HepG2 (cell line): ENCODE measurements around the gene SLC44A5. TPM values are rescaled to one million over a fixed set of nuclear protein-coding genes. Genes with fewer than 3 reads are reported as not detected.

Experiments used
- ATAC-seq: fragments of 200-7000 bp; cut with Tn5 transposase; 3 replicates; pipeline ENCODE4 v1.9.1; 2020; ENCODE audit warnings: mild to moderate bottlenecking, moderate library complexity
- BruUV-seq: library from RNA; stranded (reverse); fragments of 400-500 nt; replicated peaks from 2 replicates; lab custom pipeline; 2021; lab: Mats Ljungman, UMichigan
- CTCF ChIA-PET: fragments of 300-600 bp; formaldehyde crosslinking; extraction: SDS; loops from one replicate; lab custom pipeline; 2021; ENCODE audit warnings: low total read pairs, inconsistent platforms, low intra/inter-chr PET ratio; lab: Yijun Ruan, JAX
- POLR2A ChIA-PET: fragments of 350-600 bp; sonication (Branson Sonifier 250); formaldehyde crosslinking; loops from one replicate; lab custom pipeline; 2020; ENCODE audit warnings: antibody characterized with exemption, inconsistent platforms; lab: Yijun Ruan, JAX
- DNase-seq: peaks from one replicate; pipeline ENCODE4 v3.0.0-alpha.2; 2015; ENCODE audit warnings: low spot score
- FAIRE-seq: peaks from 3 replicates; lab custom pipeline; 2011; peaks lifted over from hg19 to GRCh38; lab: Jason Lieb, UNC
- H2AFZ ChIP-seq: one replicate; pipeline ENCODE4 v1.6.1; 2011; ENCODE audit warnings: low read length, inconsistent platforms
- H3K27ac ChIP-seq: fragments of 300-600 bp; 3 replicates; pipeline ENCODE4 v1.8.0; 2011; ENCODE audit warnings: mixed run types, mild to moderate bottlenecking, mixed read lengths, low read length, inconsistent platforms; ENCODE audit not compliant: insufficient read depth; ENCODE audit errors: extremely low read length
- H3K27me3 ChIP-seq, 2 experiments: fragments of 200-600 bp in 1 of 2; 2 replicates in 1 of 2; 3 replicates in 1 of 2; pipeline versions ENCODE4 v1.6.0 to v1.8.0; 2011; ENCODE audit warnings: low read length in 2 of 2, mild to moderate bottlenecking in 2 of 2, moderate library complexity in 2 of 2, inconsistent platforms in 1 of 2; ENCODE audit not compliant: insufficient read depth in 2 of 2, control insufficient read depth in 1 of 2
- H3K36me3 ChIP-seq, 2 experiments: fragments of 200-600 bp in 1 of 2; replicated peaks in 1 of 2; 2 replicates in 1 of 2; 3 replicates in 1 of 2; pipeline versions ENCODE4 v1.5.1 to v1.8.0; 2011; ENCODE audit warnings: low read length in 2 of 2, inconsistent platforms in 1 of 2; ENCODE audit not compliant: insufficient read depth in 2 of 2, control insufficient read depth in 1 of 2
- H3K4me1 ChIP-seq: 2 replicates; pipeline ENCODE4 v1.5.1; 2012; ENCODE audit warnings: low read length, inconsistent platforms; ENCODE audit not compliant: insufficient read depth
- H3K4me2 ChIP-seq: 2 replicates; pipeline ENCODE4 v1.6.0; 2011; ENCODE audit warnings: low read depth, low read length, inconsistent platforms
- H3K4me3 ChIP-seq, 3 experiments: fragments of 200-600 bp in 1 of 3; sonication (generic), shearing (Covaris generic) in 1 of 3; replicated peaks in 1 of 3; 2 replicates each; pipeline ENCODE4 v1.5.1; 2011 to 2016; ENCODE audit warnings: low read length in 3 of 3, inconsistent platforms in 2 of 3, low read depth in 2 of 3, mild to moderate bottlenecking in 2 of 3, control low read depth in 1 of 3, mixed read lengths in 1 of 3; ENCODE audit not compliant: insufficient read depth in 1 of 3
- H3K79me2 ChIP-seq: one replicate; pipeline ENCODE4 v1.6.1; 2011; ENCODE audit warnings: low read length, inconsistent platforms; ENCODE audit not compliant: insufficient read depth
- H3K9ac ChIP-seq: 2 replicates; pipeline ENCODE4 v1.6.0; 2011; ENCODE audit warnings: mild to moderate bottlenecking, low read depth, low read length, inconsistent platforms; ENCODE audit not compliant: insufficient read depth
- H3K9me3 ChIP-seq: 2 replicates; pipeline ENCODE4 v1.5.1; 2012; ENCODE audit warnings: mild to moderate bottlenecking, low read length
- H4K20me1 ChIP-seq: 2 replicates; pipeline ENCODE4 v1.6.0; 2011; ENCODE audit warnings: inconsistent platforms, mild to moderate bottlenecking, low read length, moderate library complexity; ENCODE audit not compliant: insufficient read depth
- IKZF5 ChIP-seq: IDR thresholded peaks from 2 replicates; pipeline ENCODE4 v1.6.1; 2018; ENCODE audit warnings: missing genetic modification reagents, mild to moderate bottlenecking, missing compliant biosample characterization
- NR1H2 ChIP-seq: sonication (generic); formaldehyde crosslinking; IDR thresholded peaks from 2 replicates; pipeline ENCODE4 v1.8.1; 2022; ENCODE audit warnings: low read depth, missing genetic modification reagents, borderline replicate concordance
- SALL1 ChIP-seq: sonication (generic); formaldehyde crosslinking; IDR thresholded peaks from 2 replicates; pipeline ENCODE4 v1.8.0; 2022; ENCODE audit warnings: mild to moderate bottlenecking, missing genetic modification reagents
- SNAI1 ChIP-seq: sonication (generic); formaldehyde crosslinking; IDR thresholded peaks from 2 replicates; pipeline ENCODE4 v1.5.0; 2020; ENCODE audit warnings: mild to moderate bottlenecking, missing genetic modification reagents, borderline replicate concordance
- SP2 ChIP-seq: sonication (generic); formaldehyde crosslinking; IDR thresholded peaks from 2 replicates; pipeline ENCODE4 v1.5.1; 2020; ENCODE audit warnings: mild to moderate bottlenecking, missing genetic modification reagents
- USF2 ChIP-seq, 2 experiments: sonication (generic) in 1 of 2; formaldehyde crosslinking in 1 of 2; IDR thresholded peaks; 2 replicates each; pipeline versions ENCODE4 v1.5.1 to v1.6.1; 2011 to 2020; ENCODE audit warnings: borderline replicate concordance in 1 of 2, low read depth in 1 of 2, low read length in 1 of 2, mild to moderate bottlenecking in 1 of 2, missing genetic modification reagents in 1 of 2, moderate library complexity in 1 of 2
- ZFP62 ChIP-seq: sonication (generic); formaldehyde crosslinking; IDR thresholded peaks from 2 replicates; pipeline ENCODE4 v1.4.0; 2020; ENCODE audit warnings: missing genetic modification reagents
- ZNF281 ChIP-seq: sonication (generic); formaldehyde crosslinking; IDR thresholded peaks from 2 replicates; pipeline ENCODE4 v1.4.0; 2020; ENCODE audit warnings: missing genetic modification reagents, borderline replicate concordance
- ZNF367 ChIP-seq: sonication (generic); formaldehyde crosslinking; IDR thresholded peaks from 2 replicates; pipeline ENCODE4 v1.4.0; 2020; ENCODE audit warnings: missing genetic modification reagents, borderline replicate concordance
- ZNF547 ChIP-seq: sonication (generic); formaldehyde crosslinking; IDR thresholded peaks from 2 replicates; pipeline ENCODE4 v1.5.1; 2020; ENCODE audit warnings: mild to moderate bottlenecking, missing genetic modification reagents
- ZNF550 ChIP-seq: sonication (generic); formaldehyde crosslinking; IDR thresholded peaks from 2 replicates; pipeline ENCODE4 v1.4.0; 2020; ENCODE audit warnings: mild to moderate bottlenecking, missing genetic modification reagents, borderline replicate concordance
- ZNF607 ChIP-seq: sonication (generic); formaldehyde crosslinking; IDR thresholded peaks from 2 replicates; pipeline ENCODE4 v1.5.1; 2020; ENCODE audit warnings: missing genetic modification reagents, mild to moderate bottlenecking, borderline replicate concordance
- WGBS: methylation state at CpG from one replicate; pipeline ENCODE4 v1.1.6; 2017; ENCODE audit warnings: low lambda C conversion rate; 5-methylcytosine and 5-hydroxymethylcytosine counted together
- in situ Hi-C: cut with HindIII; loops from 2 replicates; pipeline ENCODE4 v1.10.0; 2017; ENCODE audit warnings: low pct_unique_long_range_greater_than_20kb; ENCODE audit not compliant: extremely low pct_ligation_motif_present
- intact Hi-C: fragments of 100-400 bp; cut with micrococcal nuclease; formaldehyde crosslinking; loops from one replicate; pipeline ENCODE4 v1.10.0; 2022; ENCODE audit not compliant: unreplicated experiment
- polyA plus RNA-seq, 8 experiments: library from polyadenylated mRNA; depleted of rRNA in 3 of 8; stranded (reverse) in 7 of 8; unstranded in 1 of 8; fragments of >200 nt; fragmentation: Illumina TruSeq in 4 of 8; extraction: Trizol in 4 of 8; gene quantifications; 2 replicates each; pipeline versions ENCODE4 v1.2.1 to v1.2.3, GENCODE V29; 2011 to 2016; ENCODE audit warnings: low read depth in 4 of 8, missing spikeins in 1 of 8, mixed read lengths in 1 of 8; ENCODE audit not compliant: insufficient read depth in 1 of 8
- total RNA-seq, 5 experiments: library from RNA; depleted of rRNA; stranded (reverse); fragments of >200 nt; fragmentation: Illumina TruSeq; extraction: Trizol; gene quantifications; 2 replicates each; pipeline ENCODE4 v1.2.3, GENCODE V29; 2016; ENCODE audit warnings: low read depth in 1 of 5
- TF ChIP-seq, protein P1 (sequence below): sonication (generic); formaldehyde crosslinking; IDR thresholded peaks from 2 replicates; pipeline ENCODE4 v1.9.0; 2021; ENCODE audit warnings: missing genetic modification reagents, borderline replicate concordance

Gene SLC44A5
- total and polyA plus RNA-seq, 2 of the 13 experiments (the other 11 are each of a cell fraction or from before 2014, with no cell fraction given), result 8.0 to 16.0 TPM

DNA sequence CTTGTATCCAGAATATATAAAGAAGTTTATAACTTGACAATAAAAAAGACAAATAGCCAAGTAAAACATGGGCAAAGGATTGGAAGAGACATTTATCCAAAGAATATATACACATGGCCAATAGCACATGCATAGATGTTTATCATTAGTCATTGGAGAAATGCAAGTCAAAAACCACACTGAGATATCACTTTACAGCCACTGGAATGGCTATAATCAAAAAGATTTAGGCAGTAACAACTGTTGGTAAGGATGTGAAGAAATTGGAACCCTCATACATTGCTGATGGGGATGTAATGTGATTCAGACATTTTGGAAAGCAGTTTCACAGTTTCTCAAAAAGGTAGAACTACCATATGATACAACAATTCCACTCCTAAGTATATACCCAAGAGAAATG is 51.1 kb downstream of the SLC44A5 start (continued):
- TF ChIP-seq, protein P1, sequence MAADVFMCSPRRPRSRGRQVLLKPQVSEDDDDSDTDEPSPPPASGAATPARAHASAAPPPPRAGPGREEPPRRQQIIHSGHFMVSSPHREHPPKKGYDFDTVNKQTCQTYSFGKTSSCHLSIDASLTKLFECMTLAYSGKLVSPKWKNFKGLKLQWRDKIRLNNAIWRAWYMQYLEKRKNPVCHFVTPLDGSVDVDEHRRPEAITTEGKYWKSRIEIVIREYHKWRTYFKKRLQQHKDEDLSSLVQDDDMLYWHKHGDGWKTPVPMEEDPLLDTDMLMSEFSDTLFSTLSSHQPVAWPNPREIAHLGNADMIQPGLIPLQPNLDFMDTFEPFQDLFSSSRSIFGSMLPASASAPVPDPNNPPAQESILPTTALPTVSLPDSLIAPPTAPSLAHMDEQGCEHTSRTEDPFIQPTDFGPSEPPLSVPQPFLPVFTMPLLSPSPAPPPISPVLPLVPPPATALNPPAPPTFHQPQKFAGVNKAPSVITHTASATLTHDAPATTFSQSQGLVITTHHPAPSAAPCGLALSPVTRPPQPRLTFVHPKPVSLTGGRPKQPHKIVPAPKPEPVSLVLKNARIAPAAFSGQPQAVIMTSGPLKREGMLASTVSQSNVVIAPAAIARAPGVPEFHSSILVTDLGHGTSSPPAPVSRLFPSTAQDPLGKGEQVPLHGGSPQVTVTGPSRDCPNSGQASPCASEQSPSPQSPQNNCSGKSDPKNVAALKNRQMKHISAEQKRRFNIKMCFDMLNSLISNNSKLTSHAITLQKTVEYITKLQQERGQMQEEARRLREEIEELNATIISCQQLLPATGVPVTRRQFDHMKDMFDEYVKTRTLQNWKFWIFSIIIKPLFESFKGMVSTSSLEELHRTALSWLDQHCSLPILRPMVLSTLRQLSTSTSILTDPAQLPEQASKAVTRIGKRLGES, result no peak
- TF ChIP-seq ZNF281 (CRISPR knock-in tag) (no peak), SNAI1 (no peak)

- ATAC-seq, result peak; percentile 63; the same call in 1 of the 3 replicates
- peaks cover 7% of the 10 kb centered on the region; the same call in 1 of the 2 replicates for H3K4me1 ChIP-seq
- no peak for DNase-seq
- H3K36me3 ChIP-seq, result no peaks in the 10 kb centered on the region
- FAIRE-seq, result no peak
- WGBS, result 22% methylated on average over 2 of the region's 2 CpGs
- H3K79me2 ChIP-seq, result no peaks in the 10 kb centered on the region
- in situ Hi-C loops (no loop called here), intact Hi-C loops (no loop called here)
- TF ChIP-seq IKZF5 (CRISPR knock-in tag) (no peak), ZNF607 (CRISPR knock-in tag) (no peak), ZNF550 (no peak), ZNF367 (no peak), ZNF547 (CRISPR knock-in tag) (no peak), ZFP62 (no peak), NR1H2 (CRISPR knock-in tag) (no peak), USF2 (IDR thresholded peaks at IDR 0.05; ENCODE audit: low read depth, low read length) (no peak), USF2 (CRISPR knock-in tag; IDR thresholded peaks at IDR 0.05; ENCODE audit: borderline replicate concordance) (no peak), SP2 (CRISPR knock-in tag) (no peak), SALL1 (CRISPR knock-in tag) (no peak)
- H3K9me3 ChIP-seq, result no peaks in the 10 kb centered on the region
- no peak overlapping the region for H3K9ac ChIP-seq
- H4K20me1 ChIP-seq, result no peaks in the 10 kb centered on the region
- H3K27me3 ChIP-seq, result no peaks in the 10 kb centered on the region
- no TSS peak for BruUV-seq
- H3K4me3 ChIP-seq, result no peak overlapping the region
- H3K4me2 ChIP-seq, result 0 out of 2 replicates have a peak overlapping the region, but pooled peaks have one; percentile 3
- ChIA-PET CTCF (no interaction called here), POLR2A (no interaction called here)
- no peak overlapping the region for H3K27ac ChIP-seq
- H2AFZ ChIP-seq, result no peak overlapping the region
These were observed 51.8 kb downstream of the SLC44A5 start for GRCh38 chr1:75559136-75559535.
